ENCODE data around the gene FAM237A. TPM values are rescaled to one million over a fixed set of nuclear protein-coding genes. Genes with fewer than 3 reads are reported as not detected.

FAM237A gene
- total and polyA plus RNA-seq, 9 of the 15 experiments (the other 6 are each of a cell fraction or from before 2014, with no cell fraction given) = not detected

- FAIRE-seq (no peak), DNase-seq (ENCODE audit: extremely low read depth in 1 of 4, low spot score in 3 of 4) (no peak), ATAC-seq (no peak)
- BruUV-seq (replicated peaks) = no TSS peak
- intact Hi-C loops (cut with micrococcal nuclease) (loop anchor here (1.0 to 10.0 kb wide), 4 partner anchors 89 to 782 kb away; no protein-coding TSS in a partner anchor), in situ Hi-C loops (cut with MboI) (loop anchor here (5.0 kb wide), 1 partner anchor 784 kb away; no protein-coding TSS in a partner anchor)
- no peaks in the 10 kb centered on the region for H3K9me1 ChIP-seq (ENCODE audit: control insufficient read depth, insufficient read depth, low read length)
- no peaks in the 10 kb centered on the region for H3K4me1 ChIP-seq (replicated peaks in 1 of 2; ENCODE audit: control insufficient read depth in 2 of 2, insufficient read depth in 2 of 2, low read length in 2 of 2)
- CTCF ChIA-PET (ENCODE audit: low intra/inter-chr PET ratio) = interaction anchor here (0.6 to 1.0 kb wide), 2 partner anchors 774 to 1379 kb away, joined by 3 read pairs; no protein-coding TSS in a partner anchor
- no peaks in the 10 kb centered on the region for H3K36me3 ChIP-seq (ENCODE audit: control insufficient read depth, insufficient read depth, low read length)
- POLR2A ChIA-PET = no interaction called here
- H3K27ac ChIP-seq (ENCODE audit: extremely low read depth, low read depth, low read length) = no peak overlapping the region
- H3K27me3 ChIP-seq (ENCODE audit: control insufficient read depth in 2 of 2, insufficient read depth in 2 of 2, low read length in 2 of 2) = no peaks in the 10 kb centered on the region; a peak in 1 of 5 replicates
- H4K20me1 ChIP-seq (replicated peaks; ENCODE audit: control insufficient read depth, insufficient read depth, low read length) = no peaks in the 10 kb centered on the region
- no peak overlapping the region for H3K9ac ChIP-seq (ENCODE audit: insufficient read depth in 1 of 2, low read depth in 2 of 2, low read length in 2 of 2)
- no peak overlapping the region for H3K4me2 ChIP-seq (ENCODE audit: insufficient read depth, low read length)
- H3K9me3 ChIP-seq (replicated peaks; ENCODE audit: control insufficient read depth, insufficient read depth, low read depth, low read length) = no peaks in the 10 kb centered on the region
- H3K4me3 ChIP-seq = no peak overlapping the region
- TF ChIP-seq, protein P1, sequence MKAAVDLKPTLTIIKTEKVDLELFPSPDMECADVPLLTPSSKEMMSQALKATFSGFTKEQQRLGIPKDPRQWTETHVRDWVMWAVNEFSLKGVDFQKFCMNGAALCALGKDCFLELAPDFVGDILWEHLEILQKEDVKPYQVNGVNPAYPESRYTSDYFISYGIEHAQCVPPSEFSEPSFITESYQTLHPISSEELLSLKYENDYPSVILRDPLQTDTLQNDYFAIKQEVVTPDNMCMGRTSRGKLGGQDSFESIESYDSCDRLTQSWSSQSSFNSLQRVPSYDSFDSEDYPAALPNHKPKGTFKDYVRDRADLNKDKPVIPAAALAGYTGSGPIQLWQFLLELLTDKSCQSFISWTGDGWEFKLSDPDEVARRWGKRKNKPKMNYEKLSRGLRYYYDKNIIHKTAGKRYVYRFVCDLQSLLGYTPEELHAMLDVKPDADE (conservative IDR thresholded peaks at IDR 0.05; ENCODE audit: control insufficient read depth, low read depth, low read length) = no peak
- TF ChIP-seq THAP12 (CRISPR knock-in tag; IDR thresholded peaks at IDR 0.05) (no peak), THAP7 (CRISPR knock-in tag; IDR thresholded peaks at IDR 0.05) (no peak), U2AF2 (optimal IDR thresholded peaks at IDR 0.05; ENCODE audit: low read depth, low read length) (no peak), ZNF395 (CRISPR knock-in tag; IDR thresholded peaks at IDR 0.05) (no peak), CBX5 (IDR thresholded peaks at IDR 0.05; ENCODE audit: borderline replicate concordance, low read depth) (no peak), DNMT1 (IDR thresholded peaks at IDR 0.05) (no peak), PCBP1 (IDR thresholded peaks at IDR 0.05; ENCODE audit: low read depth, low read length, poor library complexity, severe bottlenecking) (no peak), MCM2 (IDR thresholded peaks at IDR 0.05; ENCODE audit: low read depth) (no peak), ZSCAN29 (IDR thresholded peaks at IDR 0.05) (no peak), U2AF1 (optimal IDR thresholded peaks at IDR 0.05; ENCODE audit: low read depth, low read length) (no peak), KHSRP (IDR thresholded peaks at IDR 0.05) (no peak), MCM3 (IDR thresholded peaks at IDR 0.05) (no peak), NFATC3 (IDR thresholded peaks at IDR 0.05) (no peak), RBM34 (IDR thresholded peaks at IDR 0.05; ENCODE audit: borderline replicate concordance, insufficient read depth, low read length) (no peak)
- TF ChIP-seq, protein P2, sequence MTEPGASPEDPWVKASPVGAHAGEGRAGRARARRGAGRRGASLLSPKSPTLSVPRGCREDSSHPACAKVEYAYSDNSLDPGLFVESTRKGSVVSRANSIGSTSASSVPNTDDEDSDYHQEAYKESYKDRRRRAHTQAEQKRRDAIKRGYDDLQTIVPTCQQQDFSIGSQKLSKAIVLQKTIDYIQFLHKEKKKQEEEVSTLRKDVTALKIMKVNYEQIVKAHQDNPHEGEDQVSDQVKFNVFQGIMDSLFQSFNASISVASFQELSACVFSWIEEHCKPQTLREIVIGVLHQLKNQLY (CRISPR knock-in tag; conservative IDR thresholded peaks at IDR 0.05) = no peak
- no peak overlapping the region for H2AFZ ChIP-seq (ENCODE audit: low read depth, low read length)
- WGBS (ENCODE audit: insufficient coverage, low coverage, missing lambda C conversion rate) = 0% methylated on average over 6 of the region's 7 CpGs
- no peaks in the 10 kb centered on the region for H3K79me2 ChIP-seq (ENCODE audit: control insufficient read depth, insufficient read depth, low read length)
Measured at GRCh38 chr2:206692971-206693370, 50.7 kb downstream of the FAM237A start.
